Urothelium cell line (cell line): ENCODE data around the gene TPPP2.

Source experiments
- DNase-seq: peaks from one replicate; pipeline ENCODE4 v3.0.0; 2011; ENCODE audit warnings: low spot score, mixed read lengths
- FAIRE-seq: peaks from 2 replicates; lab custom pipeline; 2011; peaks lifted over from hg19 to GRCh38; lab: Jason Lieb, UNC

The TPPP2 gene

GRCh38 chr14:21016413-21017190 lies 13.4 kb upstream of the TPPP2 start:
- FAIRE-seq (no peak), DNase-seq (no peak)

GRCh38 chr14:21017528-21018245 lies 12.3 kb upstream of the TPPP2 start:
- no peak for FAIRE-seq

GRCh38 chr14:21018286-21018685 lies 11.7 kb upstream of the TPPP2 start:
- DNase-seq (no peak), FAIRE-seq (no peak)

More at GRCh38 chr14:21017528-21018245, 12.3 kb upstream of the TPPP2 start:
- no peak for DNase-seq

DNA sequence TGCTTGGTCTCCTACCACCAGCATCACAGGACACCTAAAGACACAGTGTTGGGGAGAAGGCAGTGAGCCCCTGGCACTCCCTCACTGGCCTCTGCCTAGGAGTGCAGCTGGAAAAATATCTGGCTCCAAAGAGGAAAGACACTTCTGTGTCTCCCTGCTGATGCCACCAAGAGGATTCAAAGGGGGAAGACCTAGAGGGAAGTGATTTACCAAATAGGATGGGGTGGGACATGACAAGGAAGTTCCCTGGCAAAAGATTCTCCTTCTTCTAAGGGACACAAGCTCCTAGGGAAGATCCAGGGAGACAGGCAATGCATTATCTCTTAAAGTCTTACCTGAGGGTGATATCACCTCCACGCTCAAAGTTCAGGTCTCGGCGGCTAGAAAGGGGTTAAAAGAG lies 11.2 kb upstream of the TPPP2 start:
- DNase-seq (no peak), FAIRE-seq (no peak)

DNA sequence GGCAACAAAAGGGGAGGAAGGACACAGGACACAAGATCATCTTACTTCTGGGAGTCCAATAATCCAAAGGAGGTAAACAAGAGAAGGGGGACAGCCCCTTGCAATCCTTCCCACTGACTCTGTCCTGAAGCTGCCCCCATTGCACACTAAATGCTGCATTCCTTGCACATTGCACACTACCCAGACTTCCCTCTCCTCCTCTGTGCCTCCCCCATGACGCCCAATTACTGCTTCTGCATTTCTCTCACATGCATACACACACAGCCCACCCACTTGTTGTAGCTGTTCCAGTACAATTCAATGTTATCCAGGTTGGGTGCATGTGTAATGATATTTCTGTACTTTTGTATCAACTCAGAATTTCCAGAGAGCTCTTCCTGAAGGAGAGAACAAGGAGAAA lies 10.7 kb upstream of the TPPP2 start:
- DNase-seq, result no peak
- peak; percentile 72 for FAIRE-seq

DNA sequence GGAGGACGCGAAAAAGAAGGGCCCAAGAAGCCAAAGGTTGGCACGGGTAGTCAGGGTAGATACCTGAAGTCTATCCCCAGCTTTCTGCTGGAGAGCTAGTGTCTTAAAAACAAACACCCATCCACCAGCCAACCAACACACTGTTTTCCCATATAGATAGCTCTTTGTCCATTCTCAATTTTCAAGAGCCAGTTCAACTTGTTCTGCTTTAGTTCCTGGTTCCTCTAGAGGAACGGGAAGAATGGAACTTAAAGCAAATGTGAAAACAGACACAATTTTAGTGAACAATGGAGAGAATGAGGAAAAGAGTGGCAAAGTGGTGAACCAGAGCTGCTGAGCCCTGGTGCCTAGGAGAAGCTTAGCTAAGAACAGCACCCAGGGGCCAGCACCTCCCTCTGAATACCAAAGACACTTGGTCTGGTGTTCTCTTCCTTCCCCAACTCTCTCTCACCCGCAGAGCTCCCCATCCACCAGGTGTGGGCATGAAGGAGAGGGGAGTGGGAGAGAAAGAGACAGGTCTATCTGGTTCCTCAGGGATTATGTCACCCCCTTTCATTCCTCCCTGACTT lies 9.0 kb upstream of the TPPP2 start:
- FAIRE-seq, result no peak

DNA sequence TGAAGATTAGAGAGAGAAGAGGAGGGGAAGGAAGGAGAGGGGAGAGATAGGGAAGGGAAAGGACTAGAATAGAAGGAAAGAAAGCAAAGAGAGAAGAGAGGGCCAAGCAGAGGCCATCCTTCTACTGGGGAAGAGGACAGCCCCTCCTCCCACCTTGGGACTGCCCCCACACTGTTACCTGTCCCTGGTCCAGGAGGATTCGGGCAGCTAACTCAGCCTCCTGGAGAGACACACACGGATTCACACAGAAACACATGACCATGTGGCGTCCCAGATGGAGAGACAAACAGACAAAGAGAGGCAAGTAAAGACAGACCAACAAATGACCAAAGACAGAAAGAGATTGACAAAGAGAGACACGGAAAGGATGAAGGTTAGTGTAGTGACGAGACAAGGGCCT lies 7.3 kb upstream of the TPPP2 start:
- FAIRE-seq (no peak), DNase-seq (no peak)

More for the DNA sequence above, 9.0 kb upstream of the TPPP2 start:
- no peak for DNase-seq

DNA sequence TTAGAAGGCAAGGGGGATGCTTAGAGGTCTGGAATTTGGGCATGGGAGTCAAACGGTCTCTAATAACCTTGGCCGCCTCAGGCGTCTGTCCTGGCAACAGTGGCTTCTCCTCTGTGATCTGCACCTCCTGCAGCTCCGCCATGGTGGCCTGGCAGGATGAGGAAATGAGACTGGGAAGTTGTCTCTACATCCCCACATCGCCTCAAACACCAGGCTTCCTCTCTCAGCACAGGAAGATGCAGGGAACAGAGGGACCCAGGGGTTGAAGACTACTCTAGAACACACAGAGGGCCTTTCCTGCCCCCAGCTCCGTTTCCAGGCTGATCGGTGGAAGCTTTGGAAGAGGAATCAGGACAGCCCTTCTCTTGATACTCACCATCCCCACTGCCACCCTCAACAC lies 6.8 kb upstream of the TPPP2 start:
- DNase-seq (no peak), FAIRE-seq (no peak)

DNA sequence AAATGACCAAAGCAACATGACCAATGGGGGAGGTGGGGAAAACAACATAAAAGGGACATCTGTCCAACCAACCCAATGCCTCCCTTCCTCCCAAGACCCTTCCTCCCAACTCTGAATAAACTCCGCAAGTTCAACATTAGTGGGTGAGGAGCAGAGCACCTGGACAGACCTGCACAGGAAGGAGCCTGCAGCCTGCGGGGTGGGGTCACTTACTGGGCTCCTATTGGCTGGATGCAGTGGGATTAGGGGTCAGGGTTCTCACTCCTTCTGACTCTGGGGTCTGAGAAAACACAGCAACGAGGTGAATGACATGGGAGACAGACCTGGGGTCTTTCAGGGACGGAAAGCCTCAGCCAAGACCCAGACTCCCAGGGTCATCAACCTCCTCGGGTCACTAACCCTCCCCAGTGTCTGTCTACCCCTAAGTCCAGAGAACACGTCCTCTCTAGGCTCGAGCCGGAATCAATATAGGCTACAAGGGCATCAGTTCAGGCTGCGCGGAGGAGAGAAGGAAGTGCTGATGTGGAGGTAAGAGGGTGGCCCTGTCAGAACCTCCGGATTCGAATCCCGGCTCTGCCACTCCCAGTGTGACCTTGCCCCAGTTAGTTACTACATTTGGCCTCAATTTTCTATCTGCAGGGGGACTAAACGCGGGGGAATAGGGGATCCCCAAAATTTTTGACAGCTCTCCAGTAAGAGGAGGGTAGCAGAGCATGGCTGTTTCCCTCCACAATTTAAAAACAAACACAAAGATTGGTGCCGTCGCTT lies 6.0 kb upstream of the TPPP2 start:
- FAIRE-seq (no peak), DNase-seq (no peak)

DNA sequence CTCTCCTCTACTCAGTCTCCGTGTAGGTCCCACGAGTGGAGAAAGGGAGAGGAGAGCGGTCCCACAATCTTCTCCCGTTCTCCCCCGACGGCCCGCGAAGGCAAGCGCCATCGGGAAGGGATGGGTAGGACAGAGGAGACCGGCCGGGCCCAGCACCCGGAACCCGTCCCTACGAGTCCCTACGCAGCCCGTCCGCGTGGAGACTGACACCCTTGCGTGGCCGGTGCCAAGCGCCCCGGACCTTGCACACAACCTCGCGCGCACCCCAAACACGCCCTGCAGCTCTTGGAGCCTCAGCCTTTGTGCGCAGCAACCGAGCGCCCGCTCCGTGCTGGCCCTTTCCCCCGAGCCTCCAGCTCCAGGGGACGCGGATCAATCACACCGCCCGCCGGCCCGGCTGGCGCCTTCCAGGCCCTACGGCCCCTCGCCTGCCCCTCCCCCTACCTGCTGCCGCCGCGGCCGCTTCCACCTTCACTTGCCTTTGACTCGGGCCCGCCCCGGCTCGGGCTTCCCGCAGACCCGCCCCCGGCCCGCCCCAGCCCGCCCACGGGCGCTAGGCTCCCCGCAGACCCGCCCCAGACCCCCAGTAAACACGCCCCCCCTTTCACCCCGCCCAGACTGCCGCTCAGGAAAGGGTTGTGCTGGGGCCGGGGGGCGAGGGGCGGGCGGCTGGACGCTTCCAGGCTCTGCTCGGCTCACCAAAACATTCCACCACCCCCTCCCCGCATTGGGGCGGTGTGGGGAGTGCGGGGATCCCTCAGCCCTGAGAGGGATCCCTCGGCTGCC lies 5.2 kb upstream of the TPPP2 start, which contains the start of gene NDRG2:
Gene NDRG2, minus strand, starts transcription at position 477 of the 786 bp plus-strand sequence. CDS start 1,746 bp downstream, outside the sequence.
- peak; percentile 94 for DNase-seq
- peak; percentile 61 for FAIRE-seq

DNA sequence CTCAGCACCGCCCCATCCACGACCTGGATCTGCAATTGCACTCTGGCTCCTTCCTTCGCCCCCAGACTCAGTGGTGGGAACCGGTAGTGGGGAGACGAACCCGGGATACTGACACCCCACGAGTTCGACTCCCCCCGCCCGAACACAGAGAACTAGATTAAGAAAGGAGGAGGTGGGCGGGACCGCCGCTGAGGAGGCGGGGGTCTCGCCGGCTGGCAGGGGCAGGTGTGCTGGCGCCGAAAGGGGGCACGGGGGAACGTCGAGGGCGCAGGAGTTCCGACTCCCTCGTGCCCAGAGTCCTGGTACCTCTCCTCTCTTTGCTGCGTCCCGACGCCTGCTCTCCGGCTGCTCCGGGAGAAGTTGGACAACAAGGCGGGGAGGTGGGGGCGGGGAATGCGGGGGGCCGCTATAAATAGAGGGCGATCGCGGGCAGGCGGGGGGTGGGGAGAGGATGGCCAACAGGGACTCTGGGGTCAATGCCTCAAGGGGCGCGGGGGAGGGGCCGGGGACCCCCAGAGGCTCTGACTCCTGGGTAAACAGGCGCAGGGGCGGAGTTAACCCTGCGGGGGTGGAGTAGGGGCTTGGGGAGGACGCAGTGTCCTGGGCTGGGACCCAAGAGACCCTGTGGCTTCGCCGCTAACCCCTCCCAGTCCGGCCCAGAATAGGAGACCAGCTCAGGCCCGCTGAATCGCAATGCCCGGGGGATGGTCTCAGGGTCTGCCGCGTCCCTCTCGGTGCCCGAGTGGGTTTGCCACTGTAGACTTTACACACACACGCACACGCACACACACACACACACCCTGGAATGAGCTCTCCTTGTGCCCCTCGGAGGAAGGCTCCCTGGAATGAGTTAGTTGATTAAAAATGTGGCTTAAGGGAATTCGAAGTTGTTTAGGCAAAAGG lies 4.4 kb upstream of the TPPP2 start:
- DNase-seq, result no peak
- FAIRE-seq, result peak; percentile 46

DNA sequence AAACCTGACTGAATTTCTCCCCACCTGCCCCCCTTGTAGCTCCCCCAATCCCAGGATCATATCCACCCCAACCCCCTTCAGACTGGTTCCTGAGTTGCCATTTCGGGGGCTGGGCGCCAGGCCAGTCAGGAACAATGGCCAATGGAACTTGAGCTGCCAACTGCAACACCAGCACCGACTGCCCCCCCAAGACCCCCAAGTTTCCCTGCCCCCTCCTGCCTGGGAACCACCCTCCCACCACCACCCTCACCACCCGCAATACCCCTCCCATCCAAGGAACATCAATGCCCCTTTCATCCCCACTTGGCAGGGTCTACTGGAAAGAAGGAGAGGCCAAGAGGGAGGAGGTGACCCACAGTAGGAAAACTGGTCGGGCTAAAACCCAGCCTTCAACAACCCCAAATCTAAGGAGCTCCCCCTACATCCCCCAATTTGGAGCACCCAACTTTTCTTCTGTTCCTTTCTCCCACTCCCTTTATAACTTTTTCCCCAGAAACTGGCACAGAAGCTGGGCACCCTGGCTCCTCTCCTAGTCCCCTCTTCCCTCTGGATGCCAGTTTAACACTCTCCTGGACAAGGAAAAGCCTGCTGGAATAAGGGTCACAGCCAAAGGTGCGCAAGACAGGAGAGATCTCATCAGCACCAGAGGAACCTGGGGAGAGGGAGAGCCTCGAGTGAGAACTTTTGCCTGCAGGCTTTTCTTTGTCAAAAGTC lies 3.6 kb upstream of the TPPP2 start:
- FAIRE-seq (no peak), DNase-seq (no peak)

DNA sequence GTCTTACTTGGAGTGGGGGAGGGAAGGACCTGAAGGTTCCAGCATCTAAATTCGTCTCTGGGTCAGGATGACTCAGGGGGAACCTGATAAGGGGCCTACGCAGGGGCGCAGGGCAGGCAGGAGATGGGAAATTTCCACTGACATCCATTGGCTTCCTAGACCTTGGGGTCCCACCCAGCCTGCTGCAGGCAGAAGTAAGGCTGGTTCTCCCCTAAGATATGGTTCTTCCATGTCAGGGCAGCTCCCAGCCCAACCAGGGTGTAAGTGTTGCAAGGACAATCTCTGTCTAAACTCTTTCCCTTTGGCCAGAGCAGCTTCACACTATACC lies 3.1 kb upstream of the TPPP2 start:
- no peak for DNase-seq
- FAIRE-seq, result no peak

DNA sequence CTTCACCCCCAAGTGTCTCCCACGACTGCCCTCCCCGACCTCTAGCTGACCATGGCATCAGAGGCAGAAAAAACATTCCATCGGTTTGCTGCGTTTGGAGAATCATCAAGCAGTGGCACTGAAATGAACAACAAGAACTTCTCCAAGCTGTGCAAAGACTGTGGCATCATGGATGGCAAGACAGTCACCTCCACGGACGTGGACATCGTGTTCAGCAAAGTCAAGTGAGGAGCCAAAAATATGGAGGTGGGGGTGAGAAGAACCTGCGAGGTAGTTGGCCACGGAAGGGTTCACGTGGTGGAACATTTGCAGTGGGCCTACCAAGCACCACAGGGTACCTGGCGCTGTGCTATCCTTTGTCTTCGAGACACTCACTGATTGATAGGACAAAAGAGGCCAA lies 514 bp downstream of the TPPP2 start:
- DNase-seq (no peak), FAIRE-seq (peak; percentile 62)

- FAIRE-seq (peak; percentile 50), DNase-seq (no peak)
Measured at GRCh38 chr14:21032326-21033132, 2.5 kb downstream of the TPPP2 start.

DNA sequence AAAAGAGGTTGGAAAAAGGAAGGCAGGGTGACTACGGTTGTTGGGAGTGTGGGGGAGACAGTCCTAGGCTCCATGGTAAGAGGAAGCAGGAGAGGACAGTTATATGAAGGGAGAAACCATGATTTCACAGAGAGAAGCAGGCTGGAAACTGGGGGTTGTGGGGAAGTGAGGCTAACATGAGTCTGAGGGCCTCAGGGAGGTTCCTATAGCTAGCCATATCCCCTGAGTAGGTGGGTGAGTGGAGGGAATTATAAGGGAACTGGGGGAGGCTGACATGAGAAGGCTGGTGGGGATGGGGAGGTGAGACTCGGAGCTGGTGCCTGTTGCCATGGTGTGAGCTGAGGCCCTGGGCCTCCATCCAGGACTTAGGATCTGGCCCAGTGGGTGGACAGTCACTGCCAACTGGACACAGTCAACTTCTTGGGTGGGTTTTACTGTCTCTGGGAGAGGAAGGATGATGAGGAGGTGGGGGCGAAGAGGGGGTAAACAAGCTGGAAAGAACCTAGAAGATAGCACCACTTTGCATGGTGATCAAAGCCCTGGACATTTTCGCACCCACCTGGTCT lies 3.2 kb downstream of the TPPP2 start:
- FAIRE-seq (no peak), DNase-seq (no peak)

- FAIRE-seq (no peak), DNase-seq (no peak)
Measured at GRCh38 chr14:21034707-21035106, 4.7 kb downstream of the TPPP2 start, which contains the start of gene RNASE13. TSS of gene RNASE13 (minus strand) at chr14:21034807. CDS start at chr14:21034288, 519 bp downstream.

DNA sequence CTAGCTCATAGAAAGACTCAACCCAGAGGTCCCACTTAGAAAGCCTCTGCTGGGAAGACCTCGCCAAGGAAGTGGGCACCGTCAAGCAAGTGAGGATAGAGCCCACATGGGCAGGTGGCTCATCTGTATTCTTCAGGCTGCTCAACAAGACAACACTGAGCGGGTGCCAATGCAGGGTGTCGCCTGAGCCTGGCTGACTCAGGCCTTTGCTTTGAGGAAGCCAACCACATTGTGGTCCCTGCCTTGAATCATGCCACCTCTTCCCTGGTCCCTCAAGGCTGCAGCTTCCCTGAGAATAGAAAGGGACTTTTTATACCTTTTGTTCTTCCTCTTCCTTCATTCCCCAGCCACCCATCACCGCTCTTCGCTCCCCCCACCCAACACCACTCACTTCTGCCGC lies 6.7 kb downstream of the TPPP2 start:
- DNase-seq, result no peak
- FAIRE-seq, result no peak
